GM12892 (cell line): ENCODE measurements around the gene ZDHHC7.

ENCODE experiments used
- POLR2A ChIP-seq: IDR thresholded peaks from 2 replicates; pipeline ENCODE4 v1.6.1; 2011; ENCODE audit warnings: low read depth, low read length, control low read depth
- POLR2AphosphoS5 ChIP-seq: IDR thresholded peaks from 2 replicates; pipeline ENCODE4 v1.6.1; 2011; ENCODE audit warnings: low read depth, low read length, control low read depth
- TAF1 ChIP-seq: IDR thresholded peaks from 2 replicates; pipeline ENCODE4 v1.6.1; 2011; ENCODE audit warnings: low read depth, mild to moderate bottlenecking, control low read depth, low read length, borderline replicate concordance

- no peak for TF ChIP-seq POLR2A
- TF ChIP-seq TAF1: no peak
- TF ChIP-seq POLR2AphosphoS5: no peak
Measured at GRCh38 chr16:84931107-84931494, 80.2 kb downstream of the ZDHHC7 start.
